RPMI7951 (cell line): ENCODE measurements around the gene RING1. TPM values are rescaled to one million over a fixed set of nuclear protein-coding genes. Genes with fewer than 3 reads are reported as not detected.

Source experiments
- DNase-seq: peaks from one replicate; pipeline ENCODE4 v3.0.0-alpha.2; 2012; ENCODE audit warnings: low read depth
- total RNA-seq: library from RNA; depleted of rRNA; stranded (reverse); fragments of >200 nt; shearing (Covaris generic); gene quantifications from 2 replicates; pipeline ENCODE4 v1.2.3, GENCODE V29; 2014; rRNA removed

RING1 gene
- total RNA-seq, 1 experiment from 2014 or later: 30.0 TPM

- DNase-seq: peak; percentile 81
These were observed 39.8 kb downstream of the RING1 start for GRCh38 chr6:33247977-33248642.

GRCh38 chr6:33248643-33248931, 40.3 kb downstream of the RING1 start:
- peak; percentile 57 for DNase-seq

- DNase-seq: peak; percentile 100
These were observed 40.8 kb downstream of the RING1 start for GRCh38 chr6:33248932-33249731.

GRCh38 chr6:33249732-33250630, 41.7 kb downstream of the RING1 start:
- peak; percentile 95 for DNase-seq

- no peak for DNase-seq
These were observed 42.4 kb downstream of the RING1 start for GRCh38 chr6:33250731-33251130.

- peak; percentile 18 for DNase-seq
These were observed 43.2 kb downstream of the RING1 start for GRCh38 chr6:33251395-33252012.

- peak; percentile 30 for DNase-seq
These were observed 44.5 kb downstream of the RING1 start for GRCh38 chr6:33252759-33253158.

- DNase-seq: no peak
These were observed 46.3 kb downstream of the RING1 start for GRCh38 chr6:33254591-33254990.

- no peak for DNase-seq
These were observed 50.7 kb downstream of the RING1 start for GRCh38 chr6:33259032-33259431.

Other genes starting within 250 kb of the RING1 start
- 77.5 and 82.1 TPM in 2 replicates for gene BRD2, start 239.9 kb upstream of the RING1 start, total RNA-seq
- under 0.01 TPM in 1 of 2 replicates, not detected in the other for gene HLA-DOA, start 198.9 kb upstream of the RING1 start, total RNA-seq
- gene HLA-DPA1, start 134.9 kb upstream of the RING1 start, total RNA-seq: 4.4 and 10.0 TPM in 2 replicates
- gene HLA-DPB1, start 132.5 kb upstream of the RING1 start, total RNA-seq: 29.6 and 35.4 TPM in 2 replicates
- 0.12 TPM in 1 of 2 replicates, not detected in the other for gene COL11A2, start 16.0 kb upstream of the RING1 start, total RNA-seq
- 14.4 and 15.4 TPM in 2 replicates for gene RXRB, start 7.8 kb upstream of the RING1 start, total RNA-seq
- 58.0 and 77.2 TPM in 2 replicates for gene SLC39A7, start 7.6 kb upstream of the RING1 start, total RNA-seq
- 3.2 and 3.4 TPM in 2 replicates for gene HSD17B8, start 3.8 kb upstream of the RING1 start, total RNA-seq
- gene VPS52, start 63.4 kb downstream of the RING1 start, total RNA-seq: 30.7 and 43.1 TPM in 2 replicates
- 3,254 and 3,442 TPM in 2 replicates for gene RPS18, start 63.6 kb downstream of the RING1 start, total RNA-seq
- 2.0 TPM in 2 replicates for gene B3GALT4, start 68.6 kb downstream of the RING1 start, total RNA-seq
- 106 and 109 TPM in 2 replicates for gene WDR46, start 80.7 kb downstream of the RING1 start, total RNA-seq
- gene PFDN6, start 81.1 kb downstream of the RING1 start, total RNA-seq: 76.7 and 134 TPM in 2 replicates
- 24.3 and 27.5 TPM in 2 replicates for gene RGL2, start 90.4 kb downstream of the RING1 start, total RNA-seq
- 77.1 and 79.9 TPM in 2 replicates for gene TAPBP, start 105.6 kb downstream of the RING1 start, total RNA-seq
- 10.7 TPM in 2 replicates for gene ZBTB22, start 109.2 kb downstream of the RING1 start, total RNA-seq
- gene DAXX, start 114.5 kb downstream of the RING1 start, total RNA-seq: 51.8 and 54.8 TPM in 2 replicates
- 125 and 128 TPM in 2 replicates for gene KIFC1, start 183.3 kb downstream of the RING1 start, total RNA-seq
- 23.2 and 23.5 TPM in 2 replicates for gene PHF1, start 202.5 kb downstream of the RING1 start, total RNA-seq
- gene CUTA, start 209.6 kb downstream of the RING1 start, total RNA-seq: 250 and 282 TPM in 2 replicates
- gene SYNGAP1, start 211.6 kb downstream of the RING1 start, total RNA-seq: 1.4 and 2.4 TPM in 2 replicates
- gene ZBTB9, start 246.1 kb downstream of the RING1 start, total RNA-seq: 7.4 and 7.5 TPM in 2 replicates